Panc1 (cell line): Measurements from ENCODE around the gene LAMP2.

Experiments used
- POLR2AphosphoS5 ChIP-seq: IDR thresholded peaks from 2 replicates; pipeline ENCODE4 v1.6.1; 2012; ENCODE audit warnings: mild to moderate bottlenecking, low read depth, low read length, moderate library complexity
- REST ChIP-seq, 2 experiments: IDR thresholded peaks; 2 replicates each; pipeline ENCODE4 v1.6.1; 2011 to 2012; ENCODE audit warnings: low read depth in 2 of 2, control low read depth in 1 of 2, low read length in 1 of 2, mild to moderate bottlenecking in 1 of 2, moderate library complexity in 1 of 2; ENCODE audit not compliant: insufficient read depth in 1 of 2
- SIN3A ChIP-seq: IDR thresholded peaks from 2 replicates; pipeline ENCODE4 v1.6.1; 2012; ENCODE audit warnings: low read depth, mild to moderate bottlenecking, low read length, moderate library complexity, borderline replicate concordance; ENCODE audit not compliant: insufficient read depth
- TF ChIP-seq, protein P1 (sequence below): fragments of 450-650 bp; IDR thresholded peaks from 2 replicates; pipeline ENCODE4 v1.5.1; 2017; ENCODE audit warnings: mild to moderate bottlenecking

DNA sequence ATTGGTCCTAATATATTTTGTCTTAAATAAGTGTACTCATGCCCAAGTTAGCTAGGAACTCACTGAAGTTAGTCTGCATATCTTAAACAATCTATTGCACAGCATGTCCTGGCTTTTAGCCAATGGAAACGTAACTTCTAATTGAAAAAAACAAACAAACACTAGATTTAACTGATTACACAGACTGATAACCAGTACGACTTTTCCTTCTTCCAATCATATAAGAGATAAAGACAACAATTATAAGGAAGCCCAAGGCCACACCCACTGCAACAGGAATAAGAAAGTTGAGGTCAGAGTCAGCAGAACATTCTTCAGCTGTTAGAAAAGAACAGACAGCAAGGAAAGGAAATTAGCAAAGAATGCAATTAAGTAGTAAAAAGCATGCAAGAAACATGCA is 40.8 kb downstream of the LAMP2 start:
- TF ChIP-seq, protein P1, sequence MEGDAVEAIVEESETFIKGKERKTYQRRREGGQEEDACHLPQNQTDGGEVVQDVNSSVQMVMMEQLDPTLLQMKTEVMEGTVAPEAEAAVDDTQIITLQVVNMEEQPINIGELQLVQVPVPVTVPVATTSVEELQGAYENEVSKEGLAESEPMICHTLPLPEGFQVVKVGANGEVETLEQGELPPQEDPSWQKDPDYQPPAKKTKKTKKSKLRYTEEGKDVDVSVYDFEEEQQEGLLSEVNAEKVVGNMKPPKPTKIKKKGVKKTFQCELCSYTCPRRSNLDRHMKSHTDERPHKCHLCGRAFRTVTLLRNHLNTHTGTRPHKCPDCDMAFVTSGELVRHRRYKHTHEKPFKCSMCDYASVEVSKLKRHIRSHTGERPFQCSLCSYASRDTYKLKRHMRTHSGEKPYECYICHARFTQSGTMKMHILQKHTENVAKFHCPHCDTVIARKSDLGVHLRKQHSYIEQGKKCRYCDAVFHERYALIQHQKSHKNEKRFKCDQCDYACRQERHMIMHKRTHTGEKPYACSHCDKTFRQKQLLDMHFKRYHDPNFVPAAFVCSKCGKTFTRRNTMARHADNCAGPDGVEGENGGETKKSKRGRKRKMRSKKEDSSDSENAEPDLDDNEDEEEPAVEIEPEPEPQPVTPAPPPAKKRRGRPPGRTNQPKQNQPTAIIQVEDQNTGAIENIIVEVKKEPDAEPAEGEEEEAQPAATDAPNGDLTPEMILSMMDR, result no peak
- no peak for TF ChIP-seq SIN3A
- TF ChIP-seq POLR2AphosphoS5, result no peak
- TF ChIP-seq REST (IDR thresholded peaks at IDR 0.05; ENCODE audit: insufficient read depth in 1 of 2, low read depth in 2 of 2, low read length in 1 of 2), result no peak
